GM21526 (cell line): ENCODE data around the gene DBN1.
"Not testable (repeated sequence)": the region's sequence is repeated elsewhere in the genome, so short reads cannot be mapped to it uniquely, and the experiment has no call there.

ENCODE experiments used
- ATAC-seq: cut with Tn5 transposase; IDR thresholded peaks from one replicate; pipeline ENCODE4 v1.9.1; 2021; ENCODE audit warnings: moderate library complexity; ENCODE audit not compliant: unreplicated experiment, low FRiP score

DBN1 gene

DNA sequence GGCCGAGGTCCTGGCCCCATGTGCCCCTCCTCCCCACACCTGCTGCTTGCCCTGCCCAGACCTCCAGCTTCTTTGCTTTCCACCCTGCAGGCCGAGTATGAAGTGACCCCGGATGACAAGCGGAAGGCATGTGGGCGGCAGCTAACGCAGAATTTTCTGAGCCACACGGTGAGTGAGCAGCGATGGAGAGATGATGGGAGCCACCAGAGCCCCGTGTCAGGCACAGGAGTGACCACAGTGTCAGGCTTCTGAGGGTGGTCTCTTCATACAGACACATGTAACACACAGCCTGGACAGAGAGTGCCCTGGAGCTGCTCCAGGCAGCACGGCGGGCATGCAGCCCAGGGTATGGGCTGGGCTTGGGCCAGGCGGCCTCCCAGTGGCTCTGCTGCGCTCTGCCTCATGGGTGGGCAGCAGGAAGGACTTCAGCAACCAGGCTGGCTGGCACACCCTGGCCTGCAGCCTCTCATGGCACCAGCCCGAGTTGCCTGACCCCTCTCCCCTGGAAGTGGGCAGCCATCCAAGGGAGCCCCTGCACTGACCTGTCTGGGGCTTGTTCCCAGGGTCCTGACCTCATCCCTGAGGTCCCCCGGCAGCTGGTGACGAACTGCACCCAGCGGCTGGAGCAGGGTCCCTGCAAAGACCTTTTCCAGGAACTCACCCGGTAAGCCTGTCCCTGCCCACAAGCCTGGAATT is 41.1 kb downstream of the DBN1 start:
- no peak for ATAC-seq

DNA sequence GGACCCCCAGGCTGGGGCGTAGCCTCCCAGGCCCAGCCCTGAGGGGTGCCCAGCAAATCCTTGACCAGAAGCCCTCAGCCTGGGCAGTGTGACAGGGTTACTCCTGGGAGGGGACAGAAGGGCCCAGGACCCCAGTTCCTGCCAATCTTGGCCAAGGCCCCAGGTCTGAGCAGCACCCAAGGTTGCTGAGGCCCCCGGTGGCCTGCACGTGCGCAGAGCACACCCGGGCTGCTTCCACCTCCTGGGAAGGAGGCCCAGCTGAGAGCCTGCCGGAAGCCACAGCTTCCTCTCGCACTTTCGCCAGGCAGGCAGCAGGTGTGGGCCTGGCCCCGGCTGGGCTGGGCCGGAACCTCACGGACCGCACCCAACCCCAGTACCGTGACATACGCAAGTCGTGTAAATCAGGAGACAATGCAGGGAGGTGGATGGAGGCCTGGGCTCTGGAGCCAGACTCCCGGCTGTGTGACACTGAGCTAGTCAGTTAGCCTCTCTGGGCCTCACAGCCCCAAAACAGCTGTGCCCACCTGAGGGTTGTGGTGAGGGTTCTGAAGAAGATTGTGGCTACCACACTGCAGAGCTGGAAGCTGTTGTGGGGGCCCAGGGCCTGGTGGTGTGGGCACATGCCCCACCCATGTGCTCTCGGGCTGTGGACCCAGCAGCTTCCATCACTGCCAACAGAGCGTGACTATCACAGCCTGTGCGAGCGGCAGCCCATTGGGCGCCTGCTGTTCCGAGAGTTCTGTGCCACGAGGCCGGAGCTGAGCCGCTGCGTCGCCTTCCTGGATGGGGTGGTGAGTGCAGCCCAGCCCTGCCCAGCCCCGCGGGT is 41.9 kb downstream of the DBN1 start:
- peak; percentile 39 for ATAC-seq

DNA sequence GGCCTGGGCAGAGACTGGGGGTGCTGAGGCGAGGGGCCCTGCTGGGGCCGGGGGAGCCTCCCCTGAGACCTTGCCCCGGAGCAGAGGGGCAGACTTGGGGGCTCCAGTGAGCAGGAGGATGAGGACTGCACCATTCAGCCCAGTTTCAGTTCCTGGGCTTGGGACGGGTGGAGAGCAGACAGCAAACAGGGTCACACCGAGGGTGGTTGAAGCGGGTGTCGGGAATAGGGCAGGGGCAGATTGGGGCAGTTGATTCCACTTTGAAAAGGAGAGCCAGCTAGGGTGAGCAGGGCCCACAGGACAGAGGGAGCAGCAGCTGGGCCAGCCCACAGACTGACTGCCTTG is 42.5 kb downstream of the DBN1 start:
- ATAC-seq, result no peak

DNA sequence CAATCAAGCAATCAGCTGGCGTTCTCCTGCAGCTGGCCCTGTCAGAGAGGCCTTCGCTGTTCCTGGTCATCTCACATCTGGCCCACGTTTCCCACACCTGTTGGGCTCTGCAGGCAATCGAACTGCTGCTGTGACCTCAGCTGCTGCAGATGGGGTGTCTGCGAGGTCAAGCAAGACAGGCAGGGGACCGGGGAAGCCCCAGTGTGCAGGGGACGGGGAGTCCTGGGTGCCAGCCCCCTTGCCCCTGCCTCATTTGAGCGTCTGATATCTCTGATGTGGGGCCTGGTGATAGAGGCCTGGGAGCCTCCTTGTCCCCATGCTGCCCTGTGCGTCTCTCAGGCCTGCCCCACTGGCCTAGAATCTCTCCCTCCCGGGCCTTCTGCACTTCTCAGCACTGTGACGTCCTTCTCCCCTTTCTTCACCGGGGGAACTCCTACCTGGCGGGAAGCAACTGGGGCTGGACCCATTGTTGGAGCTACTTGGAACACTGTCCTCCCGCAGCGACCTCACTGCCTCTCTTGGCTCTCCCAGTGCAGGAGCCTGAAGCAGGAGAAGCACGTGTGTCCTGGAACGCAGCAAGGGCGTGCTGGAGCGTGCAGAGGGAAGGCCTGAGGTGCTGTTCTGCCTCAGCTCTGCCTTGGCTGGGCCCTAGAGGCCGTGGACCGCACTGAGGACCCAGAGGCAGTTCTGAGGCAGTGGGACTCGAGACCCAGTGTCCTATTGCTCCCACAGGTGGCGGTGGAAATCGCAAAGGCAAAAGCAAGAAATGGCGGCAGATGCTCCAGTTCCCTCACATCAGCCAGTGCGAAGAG is 43.1 kb downstream of the DBN1 start:
- no peak for ATAC-seq

DNA sequence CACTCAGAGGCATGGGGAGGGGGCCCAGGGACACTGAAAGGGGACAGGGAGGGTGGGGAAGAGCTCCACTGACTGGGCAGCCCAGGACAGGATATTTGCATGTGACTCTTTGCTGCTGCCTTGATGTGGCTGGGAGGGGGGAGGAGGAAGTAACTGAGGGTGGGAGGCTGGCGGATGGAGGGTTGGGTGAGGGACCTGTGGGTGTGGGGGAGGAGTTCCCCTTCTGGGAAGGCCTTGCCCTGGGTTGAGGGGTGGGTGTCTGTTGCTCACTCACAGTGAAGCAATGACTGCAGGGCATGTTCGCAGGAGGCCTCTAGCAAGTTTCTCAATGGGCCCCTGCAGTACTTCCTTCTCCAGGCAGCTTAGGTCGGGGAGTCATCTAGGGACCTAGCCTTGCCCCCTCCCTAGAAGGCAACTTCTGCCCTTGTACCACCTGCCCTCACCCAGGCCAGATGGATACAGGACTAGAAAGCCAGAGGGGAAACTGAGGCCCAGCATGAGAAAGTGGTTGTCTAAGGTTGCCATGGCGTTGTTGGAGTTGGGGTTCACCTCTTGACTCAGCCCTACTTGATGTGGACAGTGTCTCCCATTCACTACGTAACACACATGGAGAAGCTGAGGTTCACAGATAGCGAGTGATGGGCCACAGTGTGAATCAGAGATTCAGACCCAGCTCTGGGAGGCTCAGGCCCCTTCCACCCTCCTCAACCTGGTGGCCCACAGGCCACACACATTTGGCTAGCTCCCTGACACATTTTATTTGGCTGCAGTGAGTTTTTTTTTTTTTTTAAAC is 44.0 kb downstream of the DBN1 start:
- ATAC-seq, result no peak

DNA sequence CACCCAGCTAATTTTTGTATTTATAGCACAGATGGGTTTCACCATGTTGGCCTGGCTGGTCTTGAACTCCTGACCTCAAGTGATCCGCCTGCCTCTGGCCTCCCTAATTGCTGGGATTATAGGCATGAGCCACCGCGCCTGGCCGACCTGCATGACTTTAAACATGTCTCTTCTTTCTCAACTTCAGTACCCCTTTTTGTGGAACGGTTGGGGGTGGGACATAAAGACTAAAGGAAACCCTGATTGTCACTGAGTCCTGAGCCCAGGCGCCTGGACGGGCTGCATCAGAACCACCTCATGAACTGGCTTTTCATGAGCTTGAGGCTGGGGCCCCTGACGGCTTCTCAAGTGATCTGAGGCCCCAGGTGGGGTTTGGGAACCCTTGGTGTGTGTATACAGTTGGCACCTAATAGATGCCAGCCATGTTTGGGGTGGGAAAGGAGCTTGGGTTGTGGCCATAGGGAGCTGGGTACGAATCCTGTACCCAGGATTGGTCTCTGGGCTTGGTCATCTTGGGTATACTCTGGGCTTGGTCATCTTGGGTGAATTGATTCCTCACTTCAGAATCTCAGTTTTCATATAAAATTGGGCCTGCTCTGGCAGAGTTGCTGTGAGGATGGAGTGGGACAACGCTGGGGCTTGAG is 44.7 kb downstream of the DBN1 start:
- no peak for ATAC-seq

DNA sequence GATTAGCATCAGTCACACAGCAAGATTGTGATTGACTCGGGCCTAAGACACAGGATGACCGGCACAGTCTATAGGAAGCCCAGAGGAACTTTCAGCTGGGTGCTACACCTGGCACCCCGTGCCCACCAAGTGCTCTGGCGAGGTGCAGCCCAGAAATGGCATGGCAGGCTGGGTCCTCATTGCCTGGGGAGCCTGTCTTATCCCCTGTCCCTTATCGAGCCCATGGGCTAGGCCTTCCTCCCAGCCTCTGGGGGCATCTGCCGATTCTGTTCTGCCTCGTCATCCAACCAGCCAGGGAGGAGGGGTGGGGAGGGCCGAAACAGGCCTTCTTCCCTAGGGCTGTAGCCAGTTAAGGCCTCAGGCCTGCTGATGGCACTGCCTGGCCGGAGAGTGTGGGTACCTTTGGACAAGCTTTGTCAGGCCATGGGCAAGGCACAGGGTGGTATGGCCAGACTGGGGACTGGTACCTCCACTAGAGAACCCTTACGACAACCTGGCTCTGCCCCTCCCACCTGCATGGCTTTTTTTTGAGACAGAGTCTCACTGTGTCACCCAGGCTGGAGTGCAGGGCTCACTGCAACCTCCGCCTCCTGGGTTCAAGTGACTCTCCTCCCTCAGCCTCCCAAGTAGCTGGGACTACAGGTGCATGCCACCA is 45.4 kb downstream of the DBN1 start:
- ATAC-seq, result no peak

DNA sequence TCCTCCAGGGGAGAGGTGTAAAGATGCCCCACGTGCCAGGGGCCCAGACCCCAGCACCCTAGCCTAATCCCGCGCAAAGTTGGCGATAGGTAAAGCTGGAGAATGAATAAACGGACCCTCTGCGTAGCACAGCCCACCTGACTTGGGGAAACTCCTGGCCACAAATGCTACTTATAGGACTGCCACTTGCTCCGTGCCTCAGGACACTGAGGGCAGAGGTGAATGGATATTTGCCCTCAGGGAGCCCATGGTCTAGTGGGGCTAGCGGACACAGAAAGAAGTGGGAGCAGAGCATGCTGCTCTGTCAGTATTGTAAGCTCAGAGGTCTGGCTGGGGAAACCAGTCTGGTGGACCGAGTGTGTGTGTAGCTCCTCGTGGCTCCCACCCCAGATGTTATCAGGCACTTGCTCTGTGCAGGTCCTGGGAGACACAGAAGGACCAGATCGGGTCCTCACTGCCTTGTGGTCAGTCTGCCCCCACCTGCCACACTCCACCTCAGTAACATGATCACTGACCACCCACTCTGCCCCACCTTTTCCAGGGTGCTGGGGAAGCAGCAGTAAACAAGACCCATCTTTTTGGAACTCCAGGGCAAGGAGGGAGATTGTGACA is 46.1 kb downstream of the DBN1 start:
- no peak for ATAC-seq

DNA sequence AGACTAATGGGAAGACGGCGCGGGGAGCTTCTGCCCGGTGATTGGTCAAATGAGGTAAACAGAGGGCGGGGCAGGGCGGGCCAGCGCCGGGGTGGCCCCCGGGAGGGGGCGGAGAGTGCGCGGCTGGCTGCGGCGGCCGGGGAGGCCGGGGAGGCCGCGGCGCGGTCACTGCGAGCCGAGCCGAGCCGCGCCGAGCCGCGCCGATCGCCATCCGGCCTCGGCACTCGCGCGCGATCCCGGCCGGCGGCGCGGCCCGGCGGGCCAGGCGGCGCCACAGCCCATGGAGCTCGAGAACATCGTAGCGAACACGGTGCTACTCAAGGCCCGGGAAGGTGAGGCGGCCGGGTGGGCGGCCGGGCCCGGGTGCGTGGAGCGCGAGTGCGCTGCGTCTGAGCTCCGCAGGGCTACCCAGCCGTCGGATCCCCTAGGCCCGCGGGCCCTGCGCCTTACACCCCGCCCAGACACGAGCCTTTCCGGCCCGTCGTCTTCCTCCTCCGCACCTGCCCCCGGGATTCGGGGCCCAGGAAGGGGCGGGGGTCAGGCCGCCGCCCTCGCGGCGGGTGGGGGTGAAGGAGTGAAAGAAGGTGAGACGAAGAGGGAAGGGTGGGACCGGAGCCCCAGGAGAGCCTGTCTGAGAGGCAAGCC is 46.7 kb downstream of the DBN1 start, which contains the start of gene GRK6:
Gene GRK6, plus strand, starts transcription at position 111 of the 645 bp plus-strand sequence. Its CDS starts 170 bp downstream, at position 281.
- ATAC-seq, result peak; percentile 12

DNA sequence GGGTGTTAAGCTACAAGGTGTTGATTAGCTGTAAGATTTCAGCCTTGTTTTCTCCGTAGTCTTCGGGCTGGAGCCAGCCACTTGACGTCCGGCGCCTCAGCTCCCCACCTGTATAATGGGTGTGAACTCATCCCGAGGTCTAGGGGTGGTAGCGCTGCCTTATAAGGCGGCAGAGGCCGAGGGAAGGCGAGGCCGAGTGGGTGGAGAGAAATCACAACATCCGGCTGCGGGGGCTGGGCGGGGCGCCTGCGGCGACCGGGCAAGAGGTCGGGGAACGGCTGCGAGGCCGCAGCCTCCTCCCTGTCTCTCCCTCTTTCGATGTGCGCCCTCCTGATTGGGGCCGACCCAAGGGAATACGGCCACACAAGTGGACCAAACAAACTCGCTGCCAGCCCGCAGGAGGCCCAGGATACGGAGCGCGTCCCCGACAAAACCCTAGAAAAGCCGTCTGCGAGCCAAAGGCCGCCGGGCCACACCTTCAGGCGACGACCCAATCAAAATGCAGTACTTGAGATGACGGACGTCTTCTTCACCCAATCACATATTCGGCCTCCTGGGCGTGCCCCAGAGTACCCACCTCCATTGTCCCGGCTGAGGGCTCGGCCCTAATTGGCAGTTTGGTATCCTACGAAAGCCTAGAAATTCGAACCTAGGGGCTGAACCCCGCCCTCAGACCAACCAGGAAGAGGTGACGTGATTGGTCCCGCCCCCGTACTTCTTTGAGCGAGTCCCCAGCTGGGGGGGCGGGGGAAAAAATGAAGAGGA is 47.5 kb downstream of the DBN1 start:
- ATAC-seq, result peak; percentile 74

DNA sequence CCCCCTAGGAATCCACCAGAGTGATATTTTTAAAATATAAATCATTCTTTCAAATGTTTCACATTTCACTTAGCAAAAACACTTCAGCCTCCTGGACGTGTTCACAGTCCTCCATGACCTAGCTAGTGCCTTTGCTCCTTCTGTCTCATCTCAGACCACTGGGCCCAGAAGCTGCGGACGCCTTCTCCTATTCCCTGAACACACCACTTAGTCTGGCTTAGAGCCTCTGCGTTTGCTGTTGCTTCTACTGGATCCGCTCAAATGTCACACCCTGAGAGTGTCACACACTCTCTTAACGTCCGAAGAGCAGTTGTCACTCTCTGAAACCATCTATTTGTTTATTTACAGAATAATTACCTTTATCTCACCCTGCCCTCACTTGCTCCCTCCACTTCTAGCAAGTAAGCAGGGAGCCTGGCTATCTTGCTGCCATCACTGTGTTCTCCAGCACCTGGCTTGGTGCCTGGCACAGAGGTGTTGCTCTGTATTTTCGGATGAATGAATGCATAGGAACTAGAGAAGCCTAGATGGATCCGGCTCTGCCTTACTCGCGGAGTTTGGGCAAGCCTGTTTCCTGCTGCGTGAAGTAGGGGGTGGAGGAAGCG is 48.1 kb downstream of the DBN1 start:
- ATAC-seq, result no peak

DNA sequence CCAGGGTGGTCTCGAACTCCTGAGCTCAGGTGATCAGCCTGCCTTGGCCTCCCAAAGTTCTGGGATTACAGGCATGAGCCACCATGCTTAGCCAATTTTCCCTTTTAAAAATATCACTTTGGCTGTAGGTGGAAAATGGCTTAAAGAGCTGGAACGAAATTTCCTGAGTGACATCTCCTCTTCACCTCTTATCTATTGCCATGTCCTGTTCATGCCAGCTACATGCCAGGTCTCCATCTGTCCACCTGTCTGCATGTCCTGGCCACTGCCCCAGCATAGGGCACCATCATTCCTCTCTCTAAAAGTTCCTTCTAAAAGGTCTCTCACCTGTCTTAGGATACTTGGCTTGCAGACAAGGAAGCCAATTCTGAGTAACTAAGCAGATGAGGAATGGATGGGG is 49.8 kb downstream of the DBN1 start:
- ATAC-seq, result no peak

DNA sequence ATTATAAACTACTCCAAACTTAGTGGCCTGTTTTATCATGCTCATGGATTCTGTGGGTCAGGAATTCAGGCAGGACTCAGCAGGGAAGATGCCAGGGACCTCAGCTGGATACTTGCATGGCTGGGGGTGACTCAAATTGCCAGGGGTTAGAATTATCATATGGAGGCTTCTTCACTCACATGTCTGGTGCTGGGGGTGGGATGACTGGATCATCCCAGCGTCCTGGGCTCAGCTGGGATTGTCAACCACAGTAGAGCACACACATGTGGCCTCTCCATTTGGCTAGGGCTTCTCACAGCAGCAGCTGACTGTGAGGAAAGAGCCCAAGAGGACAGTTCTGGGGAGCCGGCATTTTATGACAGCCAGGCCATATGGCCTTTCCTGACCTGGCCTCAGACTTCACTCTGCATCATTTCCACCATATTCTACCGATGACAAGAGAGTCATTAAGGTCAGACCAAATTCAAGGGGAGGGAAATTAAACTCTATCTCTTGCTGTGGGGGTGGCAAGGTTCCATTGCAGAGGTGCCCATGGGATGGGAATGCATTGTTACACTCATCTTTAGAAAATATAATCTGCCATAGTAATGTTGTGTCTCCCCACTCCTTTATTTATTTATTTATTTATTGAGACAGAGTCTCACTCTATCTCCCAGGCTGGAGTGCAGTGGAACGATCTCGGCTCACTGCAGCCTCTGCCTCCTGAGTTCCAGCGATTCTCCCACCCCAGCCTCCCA is 52.2 kb downstream of the DBN1 start:
- no peak for ATAC-seq

DNA sequence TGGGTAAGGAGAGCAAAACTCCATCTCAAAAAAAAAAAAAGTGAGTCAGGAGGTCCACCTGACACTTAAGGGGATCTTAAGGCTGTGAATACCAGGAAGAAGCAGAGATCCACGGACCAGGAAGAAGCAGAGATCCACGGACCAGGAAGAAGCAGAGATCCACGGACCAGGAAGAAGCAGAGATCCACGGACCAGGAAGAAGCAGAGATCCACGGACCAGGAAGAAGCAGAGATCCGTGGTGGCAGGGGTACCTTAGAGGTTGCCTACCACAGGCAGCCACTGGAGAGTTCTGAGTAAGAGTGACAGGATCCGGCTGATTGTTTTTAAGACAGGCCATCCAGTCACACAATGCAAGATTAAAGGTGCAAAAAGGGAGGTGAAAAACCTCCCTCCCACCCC is 53.0 kb downstream of the DBN1 start:
- not testable (repeated sequence) for ATAC-seq

DNA sequence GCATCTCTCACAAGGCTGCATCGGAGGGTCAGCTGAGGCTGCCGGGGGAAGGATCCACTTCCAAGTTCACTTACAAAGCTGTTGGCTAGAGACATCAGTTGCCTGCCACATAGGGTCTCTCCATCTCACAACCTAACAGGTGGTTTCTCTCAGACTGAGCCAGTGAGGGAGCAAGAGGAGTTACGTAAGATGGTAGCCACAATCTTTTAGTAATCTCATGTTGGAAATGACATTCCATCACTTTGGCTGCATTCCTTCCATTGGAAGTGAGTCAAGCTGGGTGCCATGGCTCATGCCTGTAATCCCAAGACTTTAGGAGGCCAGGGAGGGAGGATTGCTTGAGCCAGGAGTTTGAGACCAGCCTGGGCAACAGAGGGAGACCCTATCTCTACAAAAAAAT is 54.4 kb downstream of the DBN1 start:
- no peak for ATAC-seq

DNA sequence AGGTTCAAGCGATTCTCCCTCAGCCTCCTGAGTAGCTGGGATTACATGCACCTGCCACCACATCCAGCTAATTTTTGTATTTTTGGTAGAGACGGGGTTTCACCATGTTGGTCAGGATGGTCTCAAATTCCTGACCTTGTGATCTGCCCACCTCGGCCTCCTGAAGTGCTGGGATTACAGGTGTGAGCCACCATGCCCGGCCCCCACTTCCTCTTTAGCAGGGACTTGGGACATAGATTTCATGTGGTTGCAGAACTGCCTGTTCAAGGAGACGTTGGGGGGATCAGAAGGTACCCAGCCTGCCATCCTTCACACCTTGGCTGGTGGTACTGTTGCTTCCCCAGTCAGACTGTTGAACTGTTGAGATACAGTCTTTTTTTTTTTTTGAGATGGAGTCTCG is 56.4 kb downstream of the DBN1 start:
- ATAC-seq, result not testable (repeated sequence)

DNA sequence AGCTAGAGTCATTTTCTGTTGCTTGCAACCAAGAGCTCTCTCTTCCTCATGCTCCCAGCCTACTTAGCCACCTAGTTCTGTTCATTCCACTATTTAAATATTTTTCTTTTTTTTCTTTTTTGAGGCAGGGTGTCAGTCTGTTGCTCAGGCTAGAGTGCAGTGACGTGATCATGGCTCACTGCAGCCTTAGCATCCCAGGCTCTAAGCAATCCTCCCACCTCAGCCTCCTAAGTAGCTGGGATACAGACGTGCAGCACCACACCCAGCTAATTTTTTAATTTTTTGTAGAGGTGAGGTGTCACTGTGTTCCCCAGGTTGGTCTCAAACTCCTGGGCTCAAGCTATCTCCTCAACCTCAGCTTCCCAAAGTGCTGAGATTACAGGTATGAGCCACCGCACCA is 59.0 kb downstream of the DBN1 start:
- no peak for ATAC-seq
